Activated CD4-positive, CD25-positive, alpha-beta regulatory T cell treated with anti-CD3 and anti-CD28 coated beads, Interleukin-2, amount 50 U/mL, for 16 hours (primary cell): ENCODE data around the gene SSRP1.
"Not testable (repeated sequence)": the region's sequence is repeated elsewhere in the genome, so short reads cannot be mapped to it uniquely, and the experiment has no call there.

Experiments
- DNase-seq: peaks from one replicate; pipeline ENCODE4 v3.0.0-alpha.2; 2020; ENCODE audit warnings: low read depth, low spot score

Gene SSRP1

GRCh38 chr11:57335343-57336110, at the start of gene SSRP1:
SSRP1 (minus strand) TSS chr11:57335892; CDS start chr11:57335121, 771 bp downstream.
- peak; percentile 75 for DNase-seq

GRCh38 chr11:57380975-57381374, 45.3 kb upstream of the SSRP1 start, which contains the start of gene PRG3:
PRG3 (minus strand) TSS chr11:57381150; CDS start chr11:57380708, 442 bp downstream.
- no peak for DNase-seq

GRCh38 chr11:57379732-57380131, 44.0 kb upstream of the SSRP1 start:
- no peak for DNase-seq

GRCh38 chr11:57378186-57378585, 42.5 kb upstream of the SSRP1 start:
- DNase-seq: no peak

- no peak for DNase-seq
Measured at GRCh38 chr11:57377107-57377506, 41.4 kb upstream of the SSRP1 start.

GRCh38 chr11:57376095-57377090, 40.7 kb upstream of the SSRP1 start:
- no peak for DNase-seq

GRCh38 chr11:57375490-57375889, 39.8 kb upstream of the SSRP1 start:
- no peak for DNase-seq

- no peak for DNase-seq
Measured at GRCh38 chr11:57374966-57375365, 39.3 kb upstream of the SSRP1 start.

- no peak for DNase-seq
Measured at GRCh38 chr11:57373146-57373545, 37.5 kb upstream of the SSRP1 start.

GRCh38 chr11:57370941-57371340, 35.2 kb upstream of the SSRP1 start:
- DNase-seq: no peak

GRCh38 chr11:57370251-57370650, 34.6 kb upstream of the SSRP1 start:
- no peak for DNase-seq

- no peak for DNase-seq
Measured at GRCh38 chr11:57368845-57369232, 33.1 kb upstream of the SSRP1 start.

GRCh38 chr11:57368106-57368844, 32.6 kb upstream of the SSRP1 start:
- DNase-seq: no peak

GRCh38 chr11:57364851-57365660, 29.4 kb upstream of the SSRP1 start:
- DNase-seq: no peak

GRCh38 chr11:57363131-57364080, 27.7 kb upstream of the SSRP1 start:
- no peak for DNase-seq

GRCh38 chr11:57361926-57362325, 26.2 kb upstream of the SSRP1 start:
- no peak for DNase-seq

GRCh38 chr11:57361420-57361819, 25.7 kb upstream of the SSRP1 start:
- DNase-seq: not testable (repeated sequence)

- no peak for DNase-seq
Measured at GRCh38 chr11:57360991-57361390, 25.3 kb upstream of the SSRP1 start.

- no peak for DNase-seq
Measured at GRCh38 chr11:57359896-57360690, 24.4 kb upstream of the SSRP1 start.
